RPMI7951 (cell line): ENCODE data around the gene BTBD9. TPM values are rescaled to one million over a fixed set of nuclear protein-coding genes. Genes with fewer than 3 reads are reported as not detected.
"Not testable (repeated sequence)": the region's sequence is repeated elsewhere in the genome, so short reads cannot be mapped to it uniquely, and the experiment has no call there.

ENCODE experiments used
- DNase-seq: peaks from one replicate; pipeline ENCODE4 v3.0.0-alpha.2; 2012; ENCODE audit warnings: low read depth
- total RNA-seq: library from RNA; depleted of rRNA; stranded (reverse); fragments of >200 nt; shearing (Covaris generic); gene quantifications from 2 replicates; pipeline ENCODE4 v1.2.3, GENCODE V29; 2014

The BTBD9 gene
- total RNA-seq, 1 experiment from 2014 or later = 2.8 TPM

- DNase-seq = no peak
Observed at GRCh38 chr6:38149531-38149930, 490.2 kb downstream of the BTBD9 start.

GRCh38 chr6:38148606-38149005 lies 491.1 kb downstream of the BTBD9 start:
- DNase-seq = no peak

- no peak for DNase-seq
Observed at GRCh38 chr6:38146734-38147027, 493.0 kb downstream of the BTBD9 start.

GRCh38 chr6:38146021-38146733 lies 493.6 kb downstream of the BTBD9 start:
- DNase-seq = peak; percentile 49

- no peak for DNase-seq
Observed at GRCh38 chr6:38144365-38144945, 495.3 kb downstream of the BTBD9 start.

GRCh38 chr6:38143191-38144150 lies 496.3 kb downstream of the BTBD9 start:
- DNase-seq = peak; percentile 40

GRCh38 chr6:38142178-38142902 lies 497.4 kb downstream of the BTBD9 start:
- no peak for DNase-seq

GRCh38 chr6:38141716-38142115 lies 498.0 kb downstream of the BTBD9 start:
- DNase-seq = no peak

GRCh38 chr6:38141085-38141484 lies 498.6 kb downstream of the BTBD9 start:
- no peak for DNase-seq

GRCh38 chr6:38138374-38138773 lies 501.4 kb downstream of the BTBD9 start:
- no peak for DNase-seq

- DNase-seq = no peak
Observed at GRCh38 chr6:38137608-38138265, 502.0 kb downstream of the BTBD9 start.

GRCh38 chr6:38136547-38136946 lies 503.2 kb downstream of the BTBD9 start:
- DNase-seq = peak; percentile 7

GRCh38 chr6:38134704-38135088 lies 505.0 kb downstream of the BTBD9 start:
- DNase-seq = no peak

GRCh38 chr6:38133932-38134703 lies 505.6 kb downstream of the BTBD9 start:
- DNase-seq = no peak

GRCh38 chr6:38131527-38131965 lies 508.2 kb downstream of the BTBD9 start:
- DNase-seq = peak; percentile 95

- DNase-seq = no peak
Observed at GRCh38 chr6:38127284-38127683, 512.4 kb downstream of the BTBD9 start.

GRCh38 chr6:38124224-38124926 lies 515.4 kb downstream of the BTBD9 start:
- not testable (repeated sequence) for DNase-seq

- no peak for DNase-seq
Observed at GRCh38 chr6:38119516-38119915, 520.2 kb downstream of the BTBD9 start.

- peak; percentile 16 for DNase-seq
Observed at GRCh38 chr6:38118791-38119365, 520.9 kb downstream of the BTBD9 start.
